Activated CD8-positive, alpha-beta memory T cell treated with anti-CD3 and anti-CD28 coated beads for 24 hours (primary cell): ENCODE data around the gene CCDC30.

Experiments
- DNase-seq: peaks from one replicate; pipeline ENCODE4 v3.0.0-alpha.2; 2020

CCDC30 gene

GRCh38 chr1:42698081-42698813 is 235.2 kb downstream of the CCDC30 start:
- DNase-seq = no peak

- DNase-seq = no peak
These were observed 236.9 kb downstream of the CCDC30 start for GRCh38 chr1:42700006-42700405.

- DNase-seq = no peak
These were observed 240.9 kb downstream of the CCDC30 start for GRCh38 chr1:42703888-42704464.
